Uterus (tissue), 4 donors: ENCODE results near the gene PDE4B. TPM values are rescaled to one million over a fixed set of nuclear protein-coding genes. Genes with fewer than 3 reads are reported as not detected.

Experiments
- DNase-seq, 2 donors: peaks; one replicate each; pipeline ENCODE4 v3.0.0-alpha.2; 2019 to 2020
- H3K27ac ChIP-seq, 2 donors: fragments of 200-600 bp; sonication (generic); 1 replicate in 1 of 2; 2 replicates in 1 of 2; pipeline ENCODE4 v1.5.1; 2016 to 2018
- H3K27me3 ChIP-seq, 2 donors: fragments of 200-600 bp; sonication (generic); one replicate each; pipeline ENCODE4 v1.5.1; 2018 to 2019; ENCODE audit warnings: control low read depth in 1 of 2
- H3K36me3 ChIP-seq, 2 donors: fragments of 200-600 bp; sonication (generic); one replicate each; pipeline ENCODE4 v1.5.1; 2019; ENCODE audit warnings: control low read depth in 1 of 2
- H3K4me1 ChIP-seq, 2 donors: fragments of 200-600 bp; sonication (generic); one replicate each; pipeline ENCODE4 v1.5.1; 2018 to 2019; ENCODE audit warnings: control low read depth in 1 of 2
- H3K4me3 ChIP-seq, 2 donors: fragments of 200-600 bp; sonication (generic); 1 replicate in 1 of 2; 2 replicates in 1 of 2; pipeline ENCODE4 v1.5.1; 2018 to 2019; ENCODE audit warnings: mild to moderate bottlenecking in 1 of 2
- H3K9me3 ChIP-seq, 2 donors: fragments of 200-600 bp; sonication (generic); one replicate each; pipeline ENCODE4 v1.5.1; 2019; ENCODE audit warnings: control low read depth in 1 of 2
- CTCF ChIP-seq, 4 experiments: fragments of 200-600 bp in 2 of 4; fragments of 450-650 bp in 2 of 4; sonication (generic) in 2 of 4; IDR thresholded peaks; one replicate each; pipeline ENCODE4 v1.5.1; 2016 to 2019; ENCODE audit warnings: antibody characterized with exemption in 4 of 4, mild to moderate bottlenecking in 2 of 4, moderate library complexity in 1 of 4
- POLR2A ChIP-seq, 2 donors: fragments of 450-650 bp; IDR thresholded peaks; one replicate each; pipeline ENCODE4 v1.6.1; 2016; ENCODE audit warnings: antibody characterized with exemption in 2 of 2, mild to moderate bottlenecking in 1 of 2, moderate library complexity in 1 of 2
- intact Hi-C: fragments of 100-400 bp; cut with DNase I; formaldehyde crosslinking; loops from one replicate; pipeline ENCODE4 v1.15.1; 2023; ENCODE audit warnings: low total_unique reads
- total RNA-seq, 4 donors: library from RNA; depleted of rRNA in 3 of 4; stranded (reverse); fragments of >200 nt in 3 of 4; gene quantifications; one replicate each; pipeline versions ENCODE4 v1.1.0 to v1.2.4, GENCODE V29; 2014 to 2023
- donor health status: DM: yes; HTN: yes; CAD: no.

Gene PDE4B
- total RNA-seq, 4 donors from 2014 or later, result 6.9 to 22.9 (median 17.8) TPM

DNA sequence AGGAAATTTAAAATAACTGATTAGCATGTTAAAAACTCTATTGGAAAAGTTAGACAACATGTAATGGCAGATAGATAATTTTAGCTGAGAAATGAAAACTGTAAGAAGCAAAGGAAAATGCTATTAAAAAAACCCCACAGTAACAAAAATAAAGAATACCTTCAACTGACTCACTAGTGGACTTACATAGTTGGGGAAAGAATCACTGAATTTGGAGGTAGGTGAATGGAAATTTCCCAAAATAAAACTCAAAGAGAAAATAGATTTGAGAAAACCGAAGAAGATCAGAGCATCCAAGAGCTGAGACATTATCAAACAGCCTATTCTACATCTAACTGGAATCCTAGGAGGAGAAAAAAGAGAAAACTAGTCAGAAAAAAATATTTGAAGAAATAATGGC lies 34.7 kb downstream of the PDE4B start:
- intact Hi-C loops, result no loop called here
- no peak for TF ChIP-seq POLR2A (IDR thresholded peaks at IDR 0.05)
- TF ChIP-seq CTCF (IDR thresholded peaks at IDR 0.05), result no peak
- H3K27ac ChIP-seq, result no peak overlapping the region
- no peak overlapping the region for H3K4me3 ChIP-seq
- no peaks in the 10 kb centered on the region for H3K27me3 ChIP-seq
- no peaks in the 10 kb centered on the region for H3K36me3 ChIP-seq
- no peaks in the 10 kb centered on the region for H3K9me3 ChIP-seq
- DNase-seq, result no peak
- no peaks in the 10 kb centered on the region for H3K4me1 ChIP-seq

DNA sequence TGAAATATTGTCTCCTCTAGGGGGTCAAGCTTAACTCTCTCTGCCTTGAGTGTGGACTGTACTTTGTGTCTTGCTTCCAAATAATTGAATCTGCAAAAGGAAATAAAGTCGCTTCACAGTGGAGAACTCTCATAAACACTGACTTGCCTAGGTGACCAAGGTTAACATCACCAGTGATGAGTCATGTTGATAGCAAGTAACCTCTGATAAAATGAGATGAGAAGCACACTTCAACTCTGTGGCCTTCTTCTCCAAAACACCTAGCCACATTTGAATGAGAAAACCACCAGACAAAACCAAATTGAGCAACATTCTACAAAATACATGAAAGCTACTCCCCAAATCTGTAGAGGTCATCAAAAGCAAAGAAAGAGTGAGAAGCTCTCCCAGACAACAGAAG lies 37.6 kb downstream of the PDE4B start:
- no peak overlapping the region for H3K4me3 ChIP-seq
- H3K36me3 ChIP-seq, result no peaks in the 10 kb centered on the region
- intact Hi-C loops, result no loop called here
- DNase-seq, result no peak
- no peak for TF ChIP-seq POLR2A (IDR thresholded peaks at IDR 0.05)
- TF ChIP-seq CTCF (IDR thresholded peaks at IDR 0.05), result no peak
- H3K27ac ChIP-seq, result no peak overlapping the region
- no peaks in the 10 kb centered on the region for H3K9me3 ChIP-seq
- H3K27me3 ChIP-seq, result no peaks in the 10 kb centered on the region
- no peaks in the 10 kb centered on the region for H3K4me1 ChIP-seq

DNA sequence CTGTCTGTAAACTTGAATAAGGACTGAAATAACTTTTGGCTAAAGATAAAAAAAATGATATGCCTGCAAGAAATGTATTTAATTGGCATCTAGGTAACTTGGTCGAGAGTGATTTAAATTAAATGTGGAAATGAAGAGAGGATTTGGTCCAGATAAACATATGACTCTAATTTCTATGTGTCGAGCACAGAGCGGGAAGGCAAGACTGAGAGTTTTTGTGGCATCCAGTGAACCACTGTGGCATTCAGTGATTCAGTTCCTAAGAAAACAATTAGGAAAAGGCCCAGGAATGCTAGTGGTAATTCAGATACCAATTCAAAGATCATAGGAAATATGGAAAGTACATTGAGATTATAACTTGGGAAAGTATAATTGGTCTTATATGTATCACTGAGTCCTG lies 39.6 kb downstream of the PDE4B start:
- Histone ChIP-seq H3K36me3 (no peaks in the 10 kb centered on the region), H3K27me3 (no peaks in the 10 kb centered on the region), H3K4me1 (no peaks in the 10 kb centered on the region), H3K27ac (no peak overlapping the region), H3K4me3 (no peak overlapping the region), H3K9me3 (no peaks in the 10 kb centered on the region)
- DNase-seq, result no peak
- TF ChIP-seq CTCF (IDR thresholded peaks at IDR 0.05), result no peak
- no peak for TF ChIP-seq POLR2A (IDR thresholded peaks at IDR 0.05)
- intact Hi-C loops, result no loop called here

- H3K4me1 ChIP-seq, result no peaks in the 10 kb centered on the region
- no peaks in the 10 kb centered on the region for H3K36me3 ChIP-seq
- H3K4me3 ChIP-seq, result no peak overlapping the region
- H3K9me3 ChIP-seq, result no peaks in the 10 kb centered on the region
- TF ChIP-seq POLR2A (IDR thresholded peaks at IDR 0.05) (no peak), CTCF (IDR thresholded peaks at IDR 0.05) (no peak)
- intact Hi-C loops, result no loop called here
- no peak for DNase-seq
- H3K27ac ChIP-seq, result no peak overlapping the region
- no peaks in the 10 kb centered on the region for H3K27me3 ChIP-seq
These were observed 44.0 kb downstream of the PDE4B start for GRCh38 chr1:65836686-65837085.

GRCh38 chr1:65840683-65841082 lies 48.0 kb downstream of the PDE4B start:
- TF ChIP-seq CTCF (IDR thresholded peaks at IDR 0.05) (no peak), POLR2A (IDR thresholded peaks at IDR 0.05) (no peak)
- DNase-seq, result no peak
- Histone ChIP-seq H3K9me3 (no peaks in the 10 kb centered on the region), H3K36me3 (no peaks in the 10 kb centered on the region), H3K27me3 (no peaks in the 10 kb centered on the region), H3K27ac (no peak overlapping the region), H3K4me1 (no peaks in the 10 kb centered on the region), H3K4me3 (no peak overlapping the region)
- intact Hi-C loops, result no loop called here
